Spleen (tissue), 11 donors: ENCODE data around the gene CDK14. TPM values are rescaled to one million over a fixed set of nuclear protein-coding genes. Genes with fewer than 3 reads are reported as not detected.

Source experiments
- DNase-seq: peaks from one replicate; pipeline ENCODE4 v3.0.0-alpha.2; 2020
- H3K27ac ChIP-seq, 8 donors: fragments of 200-600 bp; sonication (generic) in 7 of 8; 1 replicate in 4 of 8; 2 replicates in 4 of 8; pipeline versions ENCODE4 v1.5.0 to v1.8.0; 2016 to 2021; ENCODE audit warnings: inconsistent platforms in 4 of 8, mild to moderate bottlenecking in 4 of 8, moderate library complexity in 1 of 8
- H3K27me3 ChIP-seq, 7 donors: fragments of 200-600 bp; sonication (generic) in 6 of 7; replicated peaks in 1 of 7; 1 replicate in 4 of 7; 2 replicates in 3 of 7; pipeline versions ENCODE4 v1.5.0 to v1.8.0; 2016 to 2021; ENCODE audit warnings: inconsistent platforms in 3 of 7, mild to moderate bottlenecking in 1 of 7
- H3K36me3 ChIP-seq, 6 donors: fragments of 200-600 bp; sonication (generic) in 5 of 6; 1 replicate in 4 of 6; 2 replicates in 2 of 6; pipeline versions ENCODE4 v1.5.0 to v1.8.0; 2016 to 2021; ENCODE audit warnings: inconsistent platforms in 2 of 6
- H3K4me1 ChIP-seq, 6 donors: fragments of 200-600 bp; sonication (generic) in 5 of 6; 1 replicate in 3 of 6; 2 replicates in 3 of 6; pipeline versions ENCODE4 v1.5.0 to v1.8.0; 2016 to 2021; ENCODE audit warnings: inconsistent platforms in 3 of 6
- H3K4me3 ChIP-seq, 8 donors: fragments of 200-600 bp; sonication (generic) in 7 of 8; 1 replicate in 4 of 8; 2 replicates in 4 of 8; pipeline versions ENCODE4 v1.5.0 to v1.8.0; 2016 to 2021; ENCODE audit warnings: inconsistent platforms in 4 of 8, mild to moderate bottlenecking in 4 of 8, moderate library complexity in 2 of 8
- H3K9me3 ChIP-seq, 8 donors: fragments of 200-600 bp; sonication (generic) in 7 of 8; 1 replicate in 4 of 8; 2 replicates in 4 of 8; pipeline versions ENCODE4 v1.5.0 to v1.8.0; 2016 to 2021; ENCODE audit warnings: inconsistent platforms in 4 of 8
- POLR2A ChIP-seq, 3 donors: fragments of 450-650 bp; IDR thresholded peaks; one replicate each; pipeline ENCODE4 v1.5.1; 2017; ENCODE audit warnings: antibody characterized with exemption in 3 of 3, mild to moderate bottlenecking in 1 of 3
- POLR2AphosphoS5 ChIP-seq, 3 donors: sonication (generic); formaldehyde crosslinking; IDR thresholded peaks; one replicate each; pipeline ENCODE4 v1.5.1; 2017; ENCODE audit warnings: antibody characterized with exemption in 3 of 3
- WGBS, 5 donors: extraction: QIAGEN DNeasy Blood & Tissue Kit in 3 of 5; methylation state at CpG; one replicate each; pipeline versions ENCODE4 v1.1.5 to v1.1.7; 2013 to 2018; 5-methylcytosine and 5-hydroxymethylcytosine counted together
- intact Hi-C: fragments of 100-400 bp; cut with DNase I; formaldehyde crosslinking; loops from one replicate; pipeline ENCODE4 v1.15.0; 2023; ENCODE audit warnings: low total_unique reads
- polyA plus RNA-seq, 3 donors: library from polyadenylated mRNA; stranded (reverse); fragments of 200-250 nt; gene quantifications; one replicate each; pipeline ENCODE4 v1.2.1, GENCODE V29; 2013
- total RNA-seq, 7 donors: library from RNA; depleted of rRNA in 3 of 7; stranded (reverse); fragments of >200 nt in 3 of 7; fragmentation: NEBNext Ultra II Directional in 4 of 7; extraction: Animal tissue kit (Norgen Biotek cat#: 25700) in 4 of 7; gene quantifications; one replicate each; pipeline versions ENCODE4 v1.1.0 to v1.2.1, GENCODE V29; 2016 to 2021
- TF ChIP-seq, protein P1 (sequence below), 11 experiments: fragments of 200-600 bp in 7 of 11; fragments of 450-650 bp in 4 of 11; sonication (generic) in 4 of 11; IDR thresholded peaks in 8 of 11; conservative IDR thresholded peaks in 3 of 11; 1 replicate in 7 of 11; 2 replicates in 4 of 11; pipeline versions ENCODE4 v1.4.0 to v1.8.0; 2016 to 2021; ENCODE audit warnings: antibody characterized with exemption in 11 of 11, inconsistent platforms in 4 of 11, mild to moderate bottlenecking in 1 of 11
- donor health status: healthy with polysubstance abuse.
- donor health status: DM: no; HTN: no; CAD: no; lungs with moderate emphysema.
- donor health status: DM: no; HTN: no; CAD: no.
- donor health status: Bipolar disorder and iron deficiency.
- donor health status: healthy.
- donor health status: DM: no; HTN: no; CAD: no.
- donor health status: DM: yes; HTN: yes; CAD: no.

CDK14 gene
- total and polyA plus RNA-seq, 10 donors, result 6.6 to 109 (median 51.2) TPM

DNA sequence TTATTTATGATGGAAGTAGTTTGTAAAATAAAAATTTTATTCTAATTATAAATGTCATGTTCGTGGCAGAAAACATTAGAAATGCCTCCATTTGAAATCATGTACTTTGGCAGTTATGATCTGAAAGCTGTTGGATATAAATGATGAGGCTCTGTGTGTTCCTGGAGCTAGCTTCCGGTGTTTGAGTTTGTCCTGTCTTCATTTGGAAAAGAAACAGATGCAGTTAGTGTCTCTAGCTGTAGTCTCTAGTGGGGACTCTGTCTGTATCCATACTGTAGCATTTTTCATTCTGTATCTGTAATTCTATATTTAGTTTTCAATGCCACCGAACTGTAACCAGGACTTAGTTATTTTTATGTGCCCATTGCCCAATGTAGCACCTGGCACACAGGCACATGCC lies 471.1 kb downstream of the CDK14 start:
- intact Hi-C loops, result no loop called here
- Histone ChIP-seq H3K4me1 (no peaks in the 10 kb centered on the region), H3K9me3 (no peaks in the 10 kb centered on the region), H3K4me3 (no peak overlapping the region), H3K36me3 (peaks cover 0 to 10% (median 0%) of the 10 kb centered on the region in 6 donors), H3K27ac (no peak overlapping the region), H3K27me3 (no peaks in the 10 kb centered on the region)
- TF ChIP-seq POLR2AphosphoS5 (IDR thresholded peaks at IDR 0.05) (no peak), POLR2A (IDR thresholded peaks at IDR 0.05) (no peak)
- TF ChIP-seq, protein P1, sequence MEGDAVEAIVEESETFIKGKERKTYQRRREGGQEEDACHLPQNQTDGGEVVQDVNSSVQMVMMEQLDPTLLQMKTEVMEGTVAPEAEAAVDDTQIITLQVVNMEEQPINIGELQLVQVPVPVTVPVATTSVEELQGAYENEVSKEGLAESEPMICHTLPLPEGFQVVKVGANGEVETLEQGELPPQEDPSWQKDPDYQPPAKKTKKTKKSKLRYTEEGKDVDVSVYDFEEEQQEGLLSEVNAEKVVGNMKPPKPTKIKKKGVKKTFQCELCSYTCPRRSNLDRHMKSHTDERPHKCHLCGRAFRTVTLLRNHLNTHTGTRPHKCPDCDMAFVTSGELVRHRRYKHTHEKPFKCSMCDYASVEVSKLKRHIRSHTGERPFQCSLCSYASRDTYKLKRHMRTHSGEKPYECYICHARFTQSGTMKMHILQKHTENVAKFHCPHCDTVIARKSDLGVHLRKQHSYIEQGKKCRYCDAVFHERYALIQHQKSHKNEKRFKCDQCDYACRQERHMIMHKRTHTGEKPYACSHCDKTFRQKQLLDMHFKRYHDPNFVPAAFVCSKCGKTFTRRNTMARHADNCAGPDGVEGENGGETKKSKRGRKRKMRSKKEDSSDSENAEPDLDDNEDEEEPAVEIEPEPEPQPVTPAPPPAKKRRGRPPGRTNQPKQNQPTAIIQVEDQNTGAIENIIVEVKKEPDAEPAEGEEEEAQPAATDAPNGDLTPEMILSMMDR (IDR thresholded peaks at IDR 0.05 in 8 of 11, conservative IDR thresholded peaks at IDR 0.05 in 3 of 11), result no peak
- no peak for DNase-seq
- WGBS, 5 donors, result 60 to 77% (median 71%) methylated on average over 3 of the region's 3 CpGs

GRCh38 chr7:91068136-91068795 lies 472.1 kb downstream of the CDK14 start:
- Histone ChIP-seq H3K4me3 (no peak overlapping the region), H3K36me3 (peaks cover 0 to 10% (median 0%) of the 10 kb centered on the region in 6 donors), H3K27me3 (no peaks in the 10 kb centered on the region), H3K27ac (no peak overlapping the region), H3K4me1 (no peaks in the 10 kb centered on the region), H3K9me3 (no peaks in the 10 kb centered on the region)
- no peak for DNase-seq
- TF ChIP-seq POLR2AphosphoS5 (IDR thresholded peaks at IDR 0.05) (no peak), POLR2A (IDR thresholded peaks at IDR 0.05) (no peak)
- TF ChIP-seq, protein P1 (IDR thresholded peaks at IDR 0.05 in 8 of 11, conservative IDR thresholded peaks at IDR 0.05 in 3 of 11), result no peak
- intact Hi-C loops, result no loop called here
- WGBS, 5 donors, result 91 to 95% (median 94%) methylated on average over 5 of the region's 5 CpGs

GRCh38 chr7:91069146-91069545 lies 473.0 kb downstream of the CDK14 start:
- H3K27ac ChIP-seq, result no peak overlapping the region
- no peaks in the 10 kb centered on the region for H3K4me1 ChIP-seq
- intact Hi-C loops, result no loop called here
- no peak overlapping the region for H3K4me3 ChIP-seq
- WGBS, 5 donors, result 90 to 97% (median 96%) methylated on average over 4 of the region's 4 CpGs
- TF ChIP-seq, protein P1 (IDR thresholded peaks at IDR 0.05 in 8 of 11, conservative IDR thresholded peaks at IDR 0.05 in 3 of 11), result no peak
- TF ChIP-seq POLR2A (IDR thresholded peaks at IDR 0.05) (no peak), POLR2AphosphoS5 (IDR thresholded peaks at IDR 0.05) (no peak)
- no peak for DNase-seq
- H3K27me3 ChIP-seq, result no peaks in the 10 kb centered on the region
- H3K9me3 ChIP-seq, result no peaks in the 10 kb centered on the region
- peaks cover 0 to 10% (median 0%) of the 10 kb centered on the region in 6 donors for H3K36me3 ChIP-seq

DNA sequence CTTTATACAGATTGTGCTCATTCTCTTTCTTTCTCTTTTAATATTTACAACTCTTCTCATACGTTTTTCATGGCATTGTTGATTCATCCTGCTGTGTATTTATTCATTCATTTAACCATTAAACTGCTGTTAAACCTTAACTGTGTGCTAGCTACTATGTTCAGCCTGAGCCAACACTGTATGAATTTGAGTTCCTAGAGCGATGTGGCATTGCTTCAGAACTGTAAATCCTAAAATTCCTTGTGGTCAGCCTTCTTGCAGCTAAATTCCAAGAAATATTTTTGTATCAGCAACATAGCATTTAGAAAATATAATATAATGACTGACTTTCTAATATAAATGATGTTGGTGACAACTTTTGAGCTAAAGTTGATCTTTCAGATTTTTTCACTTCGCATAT lies 483.4 kb downstream of the CDK14 start:
- Histone ChIP-seq H3K4me1 (peaks cover 0 to 26% (median 4%) of the 10 kb centered on the region in 6 donors), H3K27me3 (no peaks in the 10 kb centered on the region), H3K4me3 (no peak overlapping the region), H3K36me3 (peaks cover 0 to 3% (median 0%) of the 10 kb centered on the region in 6 donors), H3K9me3 (no peaks in the 10 kb centered on the region), H3K27ac (no peak overlapping the region)
- TF ChIP-seq, protein P1 (IDR thresholded peaks at IDR 0.05 in 8 of 11, conservative IDR thresholded peaks at IDR 0.05 in 3 of 11), result no peak
- TF ChIP-seq POLR2A (IDR thresholded peaks at IDR 0.05) (no peak), POLR2AphosphoS5 (IDR thresholded peaks at IDR 0.05) (no peak)
- WGBS, 5 donors, result 66 to 84% (median 73%) methylated on average over 3 of the region's 3 CpGs
- no peak for DNase-seq
- intact Hi-C loops, result no loop called here
